Esophagus muscularis mucosa (tissue), 4 donors: Measurements from ENCODE around the gene NCKIPSD. TPM values are rescaled to one million over a fixed set of nuclear protein-coding genes. Genes with fewer than 3 reads are reported as not detected.

Experiments used
- DNase-seq: peaks from one replicate; pipeline ENCODE4 v3.0.0-alpha.2; 2017; ENCODE audit errors: extremely low spot score
- H3K27ac ChIP-seq, 4 donors: fragments of 200-600 bp; sonication (generic); replicated peaks in 1 of 4; 1 replicate in 3 of 4; 2 replicates in 1 of 4; pipeline ENCODE4 v1.5.1; 2016 to 2019; ENCODE audit warnings: mild to moderate bottlenecking in 1 of 4
- H3K27me3 ChIP-seq, 4 donors: fragments of 200-600 bp; sonication (generic); one replicate each; pipeline versions ENCODE4 v1.5.1 to v1.6.0; 2016 to 2019
- H3K36me3 ChIP-seq, 4 donors: fragments of 200-600 bp; sonication (generic); one replicate each; pipeline ENCODE4 v1.5.1; 2016 to 2019
- H3K4me1 ChIP-seq, 4 donors: fragments of 200-600 bp; sonication (generic); one replicate each; pipeline ENCODE4 v1.5.1; 2016 to 2019
- H3K4me3 ChIP-seq, 4 donors: fragments of 200-600 bp; sonication (generic); 1 replicate in 2 of 4; 2 replicates in 2 of 4; pipeline ENCODE4 v1.5.1; 2016 to 2019; ENCODE audit warnings: mild to moderate bottlenecking in 4 of 4, moderate library complexity in 1 of 4
- H3K9me3 ChIP-seq, 4 donors: fragments of 200-600 bp; sonication (generic); 1 replicate in 3 of 4; 2 replicates in 1 of 4; pipeline ENCODE4 v1.5.1; 2016 to 2019
- EP300 ChIP-seq: sonication (generic); formaldehyde crosslinking; IDR thresholded peaks from one replicate; pipeline ENCODE4 v1.6.1; 2017; ENCODE audit warnings: antibody characterized with exemption
- POLR2A ChIP-seq: fragments of 450-650 bp; IDR thresholded peaks from one replicate; pipeline ENCODE4 v1.6.1; 2017; ENCODE audit warnings: antibody characterized with exemption, moderate library complexity, mild to moderate bottlenecking, low read depth
- POLR2AphosphoS5 ChIP-seq, 2 donors: sonication (generic); formaldehyde crosslinking; IDR thresholded peaks; one replicate each; pipeline ENCODE4 v1.6.1; 2017; ENCODE audit warnings: antibody characterized with exemption in 2 of 2
- WGBS: methylation state at CpG from one replicate; pipeline ENCODE4 v1.1.5; 2018; 5-methylcytosine and 5-hydroxymethylcytosine counted together
- intact Hi-C: fragments of 100-400 bp; cut with DNase I; formaldehyde crosslinking; loops from one replicate; pipeline ENCODE4 v1.15.1; 2023
- total RNA-seq, 4 donors: library from RNA; depleted of rRNA; stranded (reverse); fragments of >200 nt; gene quantifications; one replicate each; pipeline versions ENCODE4 v1.1.0 to v1.2.1, GENCODE V29; 2016
- TF ChIP-seq, protein P1 (sequence below), 3 experiments: fragments of 200-600 bp in 2 of 3; fragments of 450-650 bp in 1 of 3; sonication (generic) in 2 of 3; IDR thresholded peaks; one replicate each; pipeline ENCODE4 v1.5.1; 2017 to 2019; ENCODE audit warnings: antibody characterized with exemption in 3 of 3, mild to moderate bottlenecking in 2 of 3, moderate library complexity in 1 of 3

Gene NCKIPSD
- total RNA-seq, 4 donors from 2014 or later = 18.9 to 34.7 (median 29.1) TPM

GRCh38 chr3:48696156-48696555, 10.4 kb upstream of the NCKIPSD start:
- Histone ChIP-seq H3K4me1 (peaks cover 42 to 66% (median 49%) of the 10 kb centered on the region in 4 donors), H3K27ac (peak overlapping the region in 3 of 4 donors; percentile 79 to 87 (median 86)), H3K27me3 (no peaks in the 10 kb centered on the region), H3K9me3 (no peaks in the 10 kb centered on the region), H3K36me3 (peaks cover 24 to 71% (median 61%) of the 10 kb centered on the region in 4 donors), H3K4me3 (no peak overlapping the region)
- TF ChIP-seq POLR2AphosphoS5 (IDR thresholded peaks at IDR 0.05) (no peak), EP300 (no peak), POLR2A (no peak)
- TF ChIP-seq, protein P1, sequence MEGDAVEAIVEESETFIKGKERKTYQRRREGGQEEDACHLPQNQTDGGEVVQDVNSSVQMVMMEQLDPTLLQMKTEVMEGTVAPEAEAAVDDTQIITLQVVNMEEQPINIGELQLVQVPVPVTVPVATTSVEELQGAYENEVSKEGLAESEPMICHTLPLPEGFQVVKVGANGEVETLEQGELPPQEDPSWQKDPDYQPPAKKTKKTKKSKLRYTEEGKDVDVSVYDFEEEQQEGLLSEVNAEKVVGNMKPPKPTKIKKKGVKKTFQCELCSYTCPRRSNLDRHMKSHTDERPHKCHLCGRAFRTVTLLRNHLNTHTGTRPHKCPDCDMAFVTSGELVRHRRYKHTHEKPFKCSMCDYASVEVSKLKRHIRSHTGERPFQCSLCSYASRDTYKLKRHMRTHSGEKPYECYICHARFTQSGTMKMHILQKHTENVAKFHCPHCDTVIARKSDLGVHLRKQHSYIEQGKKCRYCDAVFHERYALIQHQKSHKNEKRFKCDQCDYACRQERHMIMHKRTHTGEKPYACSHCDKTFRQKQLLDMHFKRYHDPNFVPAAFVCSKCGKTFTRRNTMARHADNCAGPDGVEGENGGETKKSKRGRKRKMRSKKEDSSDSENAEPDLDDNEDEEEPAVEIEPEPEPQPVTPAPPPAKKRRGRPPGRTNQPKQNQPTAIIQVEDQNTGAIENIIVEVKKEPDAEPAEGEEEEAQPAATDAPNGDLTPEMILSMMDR (IDR thresholded peaks at IDR 0.05) = no peak
- DNase-seq = no peak
- 94% methylated on average over 5 of the region's 5 CpGs for WGBS
- intact Hi-C loops = no loop called here

GRCh38 chr3:48695393-48695753, 9.7 kb upstream of the NCKIPSD start:
- Histone ChIP-seq H3K9me3 (no peaks in the 10 kb centered on the region), H3K4me3 (peak overlapping the region; percentile 43 to 62 (median 50)), H3K27me3 (no peaks in the 10 kb centered on the region), H3K36me3 (peaks cover 31 to 71% (median 66%) of the 10 kb centered on the region in 4 donors), H3K4me1 (peaks cover 39 to 58% (median 46%) of the 10 kb centered on the region in 4 donors), H3K27ac (peak overlapping the region; percentile 77 to 87 (median 82))
- intact Hi-C loops = no loop called here
- no peak for DNase-seq
- 59% methylated on average over 9 of the region's 9 CpGs for WGBS
- TF ChIP-seq, protein P1 (IDR thresholded peaks at IDR 0.05) = no peak
- no peak for TF ChIP-seq EP300
- peak; percentile 30 to 44 for TF ChIP-seq POLR2AphosphoS5 (IDR thresholded peaks at IDR 0.05)
- no peak for TF ChIP-seq POLR2A

GRCh38 chr3:48694610-48695392, 9.1 kb upstream of the NCKIPSD start:
- Histone ChIP-seq H3K27ac (peak overlapping the region; percentile 77 to 87 (median 82)), H3K4me1 (peaks cover 39 to 54% (median 43%) of the 10 kb centered on the region in 4 donors), H3K9me3 (no peaks in the 10 kb centered on the region), H3K27me3 (no peaks in the 10 kb centered on the region), H3K4me3 (peak overlapping the region; percentile 43 to 62 (median 50)), H3K36me3 (peaks cover 36 to 76% (median 71%) of the 10 kb centered on the region in 4 donors)
- no peak for DNase-seq
- WGBS = 53% methylated on average over 19 of the region's 23 CpGs
- intact Hi-C loops = no loop called here
- TF ChIP-seq, protein P1 (IDR thresholded peaks at IDR 0.05) = no peak
- TF ChIP-seq POLR2AphosphoS5 (IDR thresholded peaks at IDR 0.05) (peak; percentile 50 to 52), EP300 (no peak), POLR2A (no peak)

GRCh38 chr3:48693826-48694225, 8.1 kb upstream of the NCKIPSD start:
- Histone ChIP-seq H3K4me3 (peak overlapping the region; percentile 43 to 62 (median 50)), H3K4me1 (peaks cover 39 to 50% (median 43%) of the 10 kb centered on the region in 4 donors), H3K27ac (peak overlapping the region; percentile 77 to 87 (median 82)), H3K36me3 (peaks cover 40 to 78% (median 73%) of the 10 kb centered on the region in 4 donors), H3K9me3 (no peaks in the 10 kb centered on the region), H3K27me3 (no peaks in the 10 kb centered on the region)
- WGBS = 88% methylated on average over 8 of the region's 8 CpGs
- TF ChIP-seq EP300 (no peak), POLR2AphosphoS5 (IDR thresholded peaks at IDR 0.05) (no peak), POLR2A (no peak)
- TF ChIP-seq, protein P1 (IDR thresholded peaks at IDR 0.05) = no peak
- intact Hi-C loops = no loop called here
- DNase-seq = no peak
